Measurements from ENCODE around the gene THAP11.

DNA sequence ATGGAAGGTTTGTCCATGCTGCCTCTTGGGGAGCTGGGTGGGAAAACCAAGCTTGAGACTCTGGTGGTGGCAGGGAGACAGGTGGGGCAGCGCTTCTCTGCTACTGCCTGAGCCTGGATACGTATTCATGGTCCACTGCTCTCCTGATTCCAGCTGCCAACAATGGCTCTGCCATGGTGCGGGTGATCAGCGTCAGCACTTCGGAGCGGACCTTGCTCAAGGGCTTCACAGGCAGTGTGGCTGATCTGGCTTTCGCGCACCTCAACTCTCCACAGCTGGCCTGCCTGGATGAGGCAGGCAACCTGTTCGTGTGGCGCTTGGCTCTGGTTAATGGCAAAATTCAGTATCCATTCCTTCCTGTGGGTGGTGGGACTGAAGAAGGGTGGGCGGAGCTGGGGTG is 34.9 kb downstream of the THAP11 start:
- TF ChIP-seq CTCF (IDR thresholded peaks at IDR 0.05) = no peak
- no peak for TF ChIP-seq POLR2A (IDR thresholded peaks at IDR 0.05)
